ENCODE measurements around the gene KLHL11. TPM values are rescaled to one million over a fixed set of nuclear protein-coding genes. Genes with fewer than 3 reads are reported as not detected.

Gene KLHL11
- polyA plus RNA-seq, 1 of the 3 experiments (the other 2 are of a cell fraction): 2.6 TPM

DNA sequence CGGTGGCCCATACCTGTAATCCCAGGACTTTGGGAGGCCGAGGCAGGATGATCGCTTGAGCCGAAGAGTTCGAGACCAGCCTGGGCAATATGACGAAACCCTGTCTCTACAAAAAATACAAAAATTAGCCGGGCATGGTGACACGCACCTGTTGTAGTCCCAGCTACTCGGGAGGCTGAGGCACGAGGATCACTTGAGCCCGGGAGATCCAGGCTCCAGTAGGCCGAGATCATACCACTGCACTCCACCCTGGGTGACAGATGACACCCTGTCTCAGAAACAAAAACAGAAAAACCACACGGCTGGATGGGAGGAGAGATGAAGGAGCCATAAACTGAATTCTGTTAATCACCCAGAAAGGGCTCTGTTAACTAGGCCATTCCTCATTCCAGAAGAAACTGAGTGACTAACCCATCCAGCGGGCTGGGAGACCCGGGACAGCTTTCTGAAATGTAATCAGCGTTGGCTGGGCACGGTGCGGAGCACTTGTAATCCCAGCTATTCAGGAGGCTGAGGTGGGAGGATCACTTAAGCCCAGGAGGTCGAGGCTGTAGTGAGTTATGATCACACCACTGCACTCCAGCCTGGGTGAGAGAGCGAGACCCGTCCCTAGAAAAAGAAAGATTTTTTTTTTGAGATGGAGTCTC is 28.6 kb downstream of the KLHL11 start:
- no peak for DNase-seq
- Histone ChIP-seq H3F3A (replicated peaks; ENCODE audit: insufficient read depth) (no peaks in the 10 kb centered on the region), H3K27ac (ENCODE audit: low read depth in 2 of 2, low read length in 1 of 2) (no peak overlapping the region; a peak in 1 of 4 replicates), H3K9me2 (no peaks in the 10 kb centered on the region), H3K9ac (0 out of 2 replicates have a peak overlapping the region, but pooled peaks have one; percentile 21), H3K36me3 (replicated peaks in 1 of 2; ENCODE audit: control insufficient read depth in 1 of 2, insufficient read depth in 2 of 2, low read length in 1 of 2) (peaks cover 7 to 17% of the 10 kb centered on the region in 2 experiments), H2AFZ (ENCODE audit: low read depth) (peak overlapping the region; percentile 96), H3K4me2 (peak overlapping the region; percentile 95), H3K79me2 (ENCODE audit: insufficient read depth) (peaks cover 20% of the 10 kb centered on the region; the same call in 1 of the 2 replicates), H3K4me1 (ENCODE audit: control insufficient read depth in 1 of 2, insufficient read depth in 2 of 2, low read depth in 1 of 2, low read length in 1 of 2) (peaks cover 0 to 8% of the 10 kb centered on the region in 2 experiments; a peak in 1 of 4 replicates), H3K4me3 (ENCODE audit: low read depth in 2 of 2, low read length in 1 of 2) (peak overlapping the region; percentile 71 to 91), H3K27me3 (ENCODE audit: insufficient read depth) (no peaks in the 10 kb centered on the region), H4K20me1 (ENCODE audit: insufficient read depth) (no peaks in the 10 kb centered on the region), H3K9me3 (no peaks in the 10 kb centered on the region)
- TF ChIP-seq RAD21 (IDR thresholded peaks at IDR 0.05; ENCODE audit: low read length): no peak
- TF ChIP-seq MEF2A (IDR thresholded peaks at IDR 0.05; ENCODE audit: borderline replicate concordance, low read depth): no peak
- no peak for TF ChIP-seq EZH2phosphoT487 (IDR thresholded peaks at IDR 0.05; ENCODE audit: borderline replicate concordance, low read depth)
- TF ChIP-seq, protein P1, sequence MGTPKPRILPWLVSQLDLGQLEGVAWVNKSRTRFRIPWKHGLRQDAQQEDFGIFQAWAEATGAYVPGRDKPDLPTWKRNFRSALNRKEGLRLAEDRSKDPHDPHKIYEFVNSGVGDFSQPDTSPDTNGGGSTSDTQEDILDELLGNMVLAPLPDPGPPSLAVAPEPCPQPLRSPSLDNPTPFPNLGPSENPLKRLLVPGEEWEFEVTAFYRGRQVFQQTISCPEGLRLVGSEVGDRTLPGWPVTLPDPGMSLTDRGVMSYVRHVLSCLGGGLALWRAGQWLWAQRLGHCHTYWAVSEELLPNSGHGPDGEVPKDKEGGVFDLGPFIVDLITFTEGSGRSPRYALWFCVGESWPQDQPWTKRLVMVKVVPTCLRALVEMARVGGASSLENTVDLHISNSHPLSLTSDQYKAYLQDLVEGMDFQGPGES (IDR thresholded peaks at IDR 0.05; ENCODE audit: low read depth, low read length): no peak
- TF ChIP-seq SIN3A (IDR thresholded peaks at IDR 0.05; ENCODE audit: borderline replicate concordance, low read depth, low read length): no peak
- TF ChIP-seq, protein P2, sequence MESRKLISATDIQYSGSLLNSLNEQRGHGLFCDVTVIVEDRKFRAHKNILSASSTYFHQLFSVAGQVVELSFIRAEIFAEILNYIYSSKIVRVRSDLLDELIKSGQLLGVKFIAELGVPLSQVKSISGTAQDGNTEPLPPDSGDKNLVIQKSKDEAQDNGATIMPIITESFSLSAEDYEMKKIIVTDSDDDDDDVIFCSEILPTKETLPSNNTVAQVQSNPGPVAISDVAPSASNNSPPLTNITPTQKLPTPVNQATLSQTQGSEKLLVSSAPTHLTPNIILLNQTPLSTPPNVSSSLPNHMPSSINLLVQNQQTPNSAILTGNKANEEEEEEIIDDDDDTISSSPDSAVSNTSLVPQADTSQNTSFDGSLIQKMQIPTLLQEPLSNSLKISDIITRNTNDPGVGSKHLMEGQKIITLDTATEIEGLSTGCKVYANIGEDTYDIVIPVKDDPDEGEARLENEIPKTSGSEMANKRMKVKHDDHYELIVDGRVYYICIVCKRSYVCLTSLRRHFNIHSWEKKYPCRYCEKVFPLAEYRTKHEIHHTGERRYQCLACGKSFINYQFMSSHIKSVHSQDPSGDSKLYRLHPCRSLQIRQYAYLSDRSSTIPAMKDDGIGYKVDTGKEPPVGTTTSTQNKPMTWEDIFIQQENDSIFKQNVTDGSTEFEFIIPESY (IDR thresholded peaks at IDR 0.05; ENCODE audit: borderline replicate concordance, low read depth): no peak
- ChIA-PET POLR2A (interaction anchor here (1.1 to 2.2 kb wide), 2 partner anchors 25 to 28 kb away, joined by 3 to 6 read pairs; partner anchors contain the start of genes KLHL11 and P3H4), CTCF (interaction anchor here (0.7 to 1.6 kb wide), 2 partner anchors 13 to 35 kb away, joined by 3 to 4 read pairs; no protein-coding TSS in a partner anchor)
- 55% methylated on average over 21 of the region's 21 CpGs for WGBS (ENCODE audit: low lambda C conversion rate)

DNA sequence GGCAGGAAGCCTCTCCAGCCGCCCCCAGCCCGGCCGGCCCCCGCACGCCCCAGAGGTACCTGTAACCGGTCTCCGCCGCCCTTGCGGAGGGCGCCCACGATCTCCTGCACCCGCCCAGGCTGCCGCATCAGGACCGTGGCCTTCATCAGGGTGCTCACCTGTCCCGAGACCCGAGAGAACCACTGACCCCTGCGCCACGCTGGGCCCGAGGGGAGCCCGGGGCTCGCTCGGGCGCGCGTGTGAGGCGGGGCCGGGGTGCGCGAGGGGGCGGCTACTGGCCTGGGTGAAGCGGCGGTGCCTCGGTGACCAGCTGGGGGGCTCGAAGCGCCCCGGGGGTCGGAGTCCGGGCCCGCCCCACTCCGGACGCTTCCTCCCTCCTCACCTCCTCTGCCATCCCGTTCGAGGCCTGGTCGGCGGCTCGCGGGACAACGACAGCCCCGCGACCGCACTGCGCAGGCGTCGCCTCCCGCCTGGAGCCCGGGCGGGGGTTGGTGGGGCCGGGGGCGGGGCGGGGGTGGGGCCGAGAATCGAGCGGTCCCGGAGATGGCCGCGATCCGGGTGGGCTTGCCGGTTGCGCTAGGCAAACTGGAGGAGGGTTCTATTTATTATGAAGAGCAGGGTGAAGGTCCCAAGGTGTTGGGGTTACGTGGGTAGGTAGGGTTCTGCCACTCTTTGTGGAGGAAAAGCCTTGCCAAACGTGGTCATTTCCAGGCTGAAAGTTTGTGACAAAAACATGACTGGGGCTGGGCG is 29.2 kb downstream of the KLHL11 start, which contains the start of gene NT5C3B:
TSS of gene NT5C3B (minus strand) at position 433 of the 750 bp plus-strand sequence. CDS start at position 394, 39 bp downstream.
- Histone ChIP-seq H3K9me3 (no peaks in the 10 kb centered on the region), H3K36me3 (replicated peaks in 1 of 2; ENCODE audit: control insufficient read depth in 1 of 2, insufficient read depth in 2 of 2, low read length in 1 of 2) (peaks cover 7 to 23% of the 10 kb centered on the region in 2 experiments), H3K79me2 (ENCODE audit: insufficient read depth) (peaks cover 20% of the 10 kb centered on the region; the same call in 1 of the 2 replicates), H3K4me3 (ENCODE audit: low read depth in 2 of 2, low read length in 1 of 2) (peak within 1 kb of the TSS; percentile 71 to 91), H3K9me2 (no peaks in the 10 kb centered on the region), H4K20me1 (ENCODE audit: insufficient read depth) (no peaks in the 10 kb centered on the region), H3K27ac (ENCODE audit: low read depth in 2 of 2, low read length in 1 of 2) (peak within 1 kb of the TSS in 1 of 2 experiments; percentile 40; a peak in 1 of 4 replicates), H3F3A (replicated peaks; ENCODE audit: insufficient read depth) (no peaks in the 10 kb centered on the region), H3K27me3 (ENCODE audit: insufficient read depth) (no peaks in the 10 kb centered on the region), H3K4me2 (peak within 1 kb of the TSS; percentile 95), H3K9ac (peak within 1 kb of the TSS; percentile 82), H2AFZ (ENCODE audit: low read depth) (peak within 1 kb of the TSS; percentile 96), H3K4me1 (ENCODE audit: control insufficient read depth in 1 of 2, insufficient read depth in 2 of 2, low read depth in 1 of 2, low read length in 1 of 2) (peaks cover 0 to 8% of the 10 kb centered on the region in 2 experiments; a peak in 1 of 4 replicates)
- ChIA-PET POLR2A (interaction anchor here (1.1 to 2.2 kb wide), 2 partner anchors 25 to 29 kb away, joined by 3 to 6 read pairs; partner anchors contain the start of genes KLHL11 and P3H4), CTCF (interaction anchor here (1.5 to 1.8 kb wide), 4 partner anchors 10 to 124 kb away, joined by 4 to 8 read pairs (median 6); partner anchors contain the start of gene P3H4)
- DNase-seq: peak; percentile 98
- WGBS (ENCODE audit: low lambda C conversion rate): 2% methylated on average over 22 of the region's 72 CpGs
- TF ChIP-seq, protein P3, sequence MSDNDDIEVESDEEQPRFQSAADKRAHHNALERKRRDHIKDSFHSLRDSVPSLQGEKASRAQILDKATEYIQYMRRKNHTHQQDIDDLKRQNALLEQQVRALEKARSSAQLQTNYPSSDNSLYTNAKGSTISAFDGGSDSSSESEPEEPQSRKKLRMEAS (IDR thresholded peaks at IDR 0.05; ENCODE audit: low read depth): no peak
- TF ChIP-seq, protein P2 (IDR thresholded peaks at IDR 0.05; ENCODE audit: borderline replicate concordance, low read depth): no peak
- TF ChIP-seq GABPA (IDR thresholded peaks at IDR 0.05; ENCODE audit: low read depth) (no peak), POLR2AphosphoS5 (IDR thresholded peaks at IDR 0.05; ENCODE audit: low read depth, low read length) (peak; percentile 41; the same call in 1 of the 2 replicates), SMC3 (IDR thresholded peaks at IDR 0.05; ENCODE audit: low read depth, low read length) (no peak), MXI1 (IDR thresholded peaks at IDR 0.05; ENCODE audit: low read depth, low read length) (peak; percentile 35; the same call in 1 of the 2 replicates), ELF1 (IDR thresholded peaks at IDR 0.05) (no peak)
- TF ChIP-seq, protein P4, sequence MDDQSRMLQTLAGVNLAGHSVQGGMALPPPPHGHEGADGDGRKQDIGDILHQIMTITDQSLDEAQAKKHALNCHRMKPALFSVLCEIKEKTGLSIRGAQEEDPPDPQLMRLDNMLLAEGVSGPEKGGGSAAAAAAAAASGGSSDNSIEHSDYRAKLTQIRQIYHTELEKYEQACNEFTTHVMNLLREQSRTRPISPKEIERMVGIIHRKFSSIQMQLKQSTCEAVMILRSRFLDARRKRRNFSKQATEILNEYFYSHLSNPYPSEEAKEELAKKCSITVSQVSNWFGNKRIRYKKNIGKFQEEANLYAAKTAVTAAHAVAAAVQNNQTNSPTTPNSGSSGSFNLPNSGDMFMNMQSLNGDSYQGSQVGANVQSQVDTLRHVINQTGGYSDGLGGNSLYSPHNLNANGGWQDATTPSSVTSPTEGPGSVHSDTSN (IDR thresholded peaks at IDR 0.05): no peak
- TF ChIP-seq, protein P5, sequence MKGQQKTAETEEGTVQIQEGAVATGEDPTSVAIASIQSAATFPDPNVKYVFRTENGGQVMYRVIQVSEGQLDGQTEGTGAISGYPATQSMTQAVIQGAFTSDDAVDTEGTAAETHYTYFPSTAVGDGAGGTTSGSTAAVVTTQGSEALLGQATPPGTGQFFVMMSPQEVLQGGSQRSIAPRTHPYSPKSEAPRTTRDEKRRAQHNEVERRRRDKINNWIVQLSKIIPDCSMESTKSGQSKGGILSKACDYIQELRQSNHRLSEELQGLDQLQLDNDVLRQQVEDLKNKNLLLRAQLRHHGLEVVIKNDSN (IDR thresholded peaks at IDR 0.05; ENCODE audit: borderline replicate concordance, low read depth): no peak
